K562 (cell line): Measurements from ENCODE around the gene TCEAL8. TPM values are rescaled to one million over a fixed set of nuclear protein-coding genes. Genes with fewer than 3 reads are reported as not detected.

ENCODE experiments used
- ATAC-seq: fragments of 200-7000 bp; cut with Tn5 transposase; 3 replicates; pipeline ENCODE4 v1.9.1; 2020; ENCODE audit warnings: moderate library complexity
- BruUV-seq: library from RNA; stranded (reverse); fragments of 400-500 nt; replicated peaks from 2 replicates; lab custom pipeline; 2021; lab: Mats Ljungman, UMichigan
- CTCF ChIA-PET: fragments of 300-600 bp; formaldehyde crosslinking; extraction: SDS; loops from one replicate; lab custom pipeline; 2021; ENCODE audit warnings: low intra/inter-chr PET ratio; lab: Yijun Ruan, JAX
- POLR2A ChIA-PET: fragments of 300-600, 350-650 bp; sonication (Branson Sonifier 250); formaldehyde crosslinking; extraction: SDS; loops from one replicate; lab custom pipeline; 2021; ENCODE audit warnings: antibody characterized with exemption, inconsistent platforms; lab: Yijun Ruan, JAX
- DNase-seq, 4 experiments: peaks; one replicate each; pipeline versions ENCODE4 v3.0.0 to v3.0.0-alpha.2; 2011 to 2018; ENCODE audit warnings: low spot score in 3 of 4, mixed read lengths in 3 of 4; ENCODE audit errors: extremely low read depth in 1 of 4
- FAIRE-seq: peaks from 2 replicates; lab custom pipeline; 2011; peaks lifted over from hg19 to GRCh38; lab: Jason Lieb, UNC
- H2AFZ ChIP-seq: 2 replicates; pipeline ENCODE4 v1.6.0; 2011; ENCODE audit warnings: low read depth, low read length, control low read depth, inconsistent platforms
- H3K27ac ChIP-seq: fragments of 200-600 bp; 3 replicates; pipeline ENCODE4 v1.8.0; 2011; ENCODE audit warnings: low read depth, mild to moderate bottlenecking, control low read depth, inconsistent platforms, low read length, moderate library complexity, mixed read lengths; ENCODE audit errors: extremely low read depth
- H3K27me3 ChIP-seq, 2 experiments: fragments of 300-600 bp in 1 of 2; 2 replicates in 1 of 2; 3 replicates in 1 of 2; pipeline versions ENCODE4 v1.6.0 to v1.8.0; 2011; ENCODE audit warnings: inconsistent platforms in 2 of 2, low read length in 2 of 2, mild to moderate bottlenecking in 1 of 2, mixed read lengths in 1 of 2, moderate library complexity in 1 of 2; ENCODE audit not compliant: control insufficient read depth in 2 of 2, insufficient read depth in 2 of 2
- H3K36me3 ChIP-seq: fragments of 300-600 bp; 3 replicates; pipeline ENCODE4 v1.8.0; 2011; ENCODE audit warnings: mild to moderate bottlenecking, low read length, inconsistent platforms; ENCODE audit not compliant: control insufficient read depth, insufficient read depth
- H3K4me1 ChIP-seq, 2 experiments: fragments of 200-600 bp in 1 of 2; replicated peaks in 1 of 2; 2 replicates in 1 of 2; 3 replicates in 1 of 2; pipeline versions ENCODE4 v1.5.1 to v1.8.0; 2011; ENCODE audit warnings: inconsistent platforms in 2 of 2, low read length in 2 of 2, mild to moderate bottlenecking in 1 of 2, mixed read lengths in 1 of 2, moderate library complexity in 1 of 2; ENCODE audit not compliant: control insufficient read depth in 2 of 2, insufficient read depth in 2 of 2
- H3K4me2 ChIP-seq: 2 replicates; pipeline ENCODE4 v1.6.1; 2011; ENCODE audit warnings: low read length, control low read depth, inconsistent platforms, mixed read lengths; ENCODE audit not compliant: insufficient read depth
- H3K4me3 ChIP-seq: fragments of 200-600 bp; sonication (generic), shearing (Covaris generic); 2 replicates; pipeline ENCODE4 v1.5.1; 2016; ENCODE audit warnings: control low read depth, inconsistent platforms
- H3K79me2 ChIP-seq: fragments of 200-600 bp; 3 replicates; pipeline ENCODE4 v1.8.0; 2011; ENCODE audit warnings: low read length, inconsistent platforms; ENCODE audit not compliant: control insufficient read depth, insufficient read depth
- H3K9ac ChIP-seq, 2 experiments: 2 replicates each; pipeline versions ENCODE4 v1.6.0 to v1.6.1; 2011; ENCODE audit warnings: low read depth in 2 of 2, low read length in 2 of 2, control low read depth in 1 of 2, inconsistent platforms in 1 of 2, mild to moderate bottlenecking in 1 of 2, mixed read lengths in 1 of 2; ENCODE audit not compliant: insufficient read depth in 1 of 2
- H3K9me1 ChIP-seq: one replicate; pipeline ENCODE4 v1.6.0; 2011; ENCODE audit warnings: inconsistent platforms, mild to moderate bottlenecking, low read length, moderate library complexity; ENCODE audit not compliant: control insufficient read depth, insufficient read depth
- H3K9me3 ChIP-seq: replicated peaks from 2 replicates; pipeline ENCODE4 v1.5.1; 2011; ENCODE audit warnings: low read depth, low read length, inconsistent platforms; ENCODE audit not compliant: control insufficient read depth, insufficient read depth
- H4K20me1 ChIP-seq: replicated peaks from 2 replicates; pipeline ENCODE4 v1.6.1; 2011; ENCODE audit warnings: low read length, inconsistent platforms, mixed read lengths; ENCODE audit not compliant: control insufficient read depth, insufficient read depth
- MAFK ChIP-seq: IDR thresholded peaks from 2 replicates; pipeline ENCODE4 v1.6.1; 2011; ENCODE audit warnings: low read length, improper control_type of control experiment
- MTF1 ChIP-seq: fragments of 250-450 bp; sonication (Bioruptor Pico); IDR thresholded peaks from 2 replicates; pipeline ENCODE4 v1.9.0; 2021; ENCODE audit warnings: moderate library complexity, mild to moderate bottlenecking, inconsistent platforms, borderline replicate concordance
- POLR3G ChIP-seq: IDR thresholded peaks from 2 replicates; pipeline ENCODE4 v1.6.1; 2011; ENCODE audit not compliant: insufficient read length, insufficient replicate concordance; ENCODE audit errors: extremely low read depth
- PYGO2 ChIP-seq: fragments of 450-650 bp; IDR thresholded peaks from 2 replicates; pipeline ENCODE4 v1.6.1; 2016; ENCODE audit warnings: mild to moderate bottlenecking, missing genetic modification characterization, moderate library complexity, missing compliant biosample characterization
- RUNX1 ChIP-seq: sonication (generic); IDR thresholded peaks from 2 replicates; pipeline ENCODE4 v1.6.1; 2016; ENCODE audit warnings: antibody characterized with exemption, low read depth
- WGBS: fragments of 100-300 bp; shearing (Covaris generic); methylation state at CpG from one replicate; pipeline ENCODE4 v1.1.6; 2016; ENCODE audit warnings: low coverage, mixed read lengths; ENCODE audit not compliant: insufficient coverage; ENCODE audit errors: missing lambda C conversion rate; 5-methylcytosine and 5-hydroxymethylcytosine counted together
- in situ Hi-C: fragments of 300-500 bp; cut with MboI; formaldehyde crosslinking; loops from 4 replicates; pipeline ENCODE4 v1.15.0; 2018; ENCODE audit warnings: inconsistent platforms, mixed read lengths
- intact Hi-C: fragments of 100-400 bp; cut with micrococcal nuclease; formaldehyde crosslinking; loops from 2 replicates; pipeline ENCODE4 v1.14.2; 2022
- polyA plus RNA-seq, 8 experiments: library from polyadenylated mRNA; depleted of rRNA in 4 of 8; stranded (reverse) in 5 of 8; unstranded in 3 of 8; fragments of >200 nt; fragmentation: Nextera tagmentation in 2 of 8; fragmentation: Illumina TruSeq in 1 of 8; extraction: Ambion mirVana in 2 of 8; extraction: Trizol in 1 of 8; gene quantifications; 2 replicates each; pipeline versions ENCODE4 v1.2.1 to v1.2.3, GENCODE V29; 2011 to 2014; ENCODE audit warnings: inconsistent platforms in 1 of 8, missing spikeins in 1 of 8
- total RNA-seq, 7 experiments: library from RNA; depleted of rRNA in 6 of 7; stranded (reverse); fragments of >200 nt in 6 of 7; fragmentation: Illumina TruSeq in 2 of 7; extraction: Trizol in 2 of 7; gene quantifications; 2 replicates each; pipeline versions ENCODE4 v1.2.1 to v1.2.3, GENCODE V29; 2011 to 2021; ENCODE audit warnings: low replicate concordance in 1 of 7
- TF ChIP-seq, protein P1 (sequence below): fragments of 450-650 bp; IDR thresholded peaks from 2 replicates; pipeline ENCODE4 v1.6.1; 2014; ENCODE audit warnings: low read depth, mild to moderate bottlenecking, moderate library complexity, borderline replicate concordance
- TF ChIP-seq, protein P2 (sequence below), 2 experiments: fragments of 450-650 bp; formaldehyde crosslinking in 1 of 2; IDR thresholded peaks; 2 replicates each; pipeline versions ENCODE4 v1.4.0 to v1.6.1; 2014 to 2020; ENCODE audit warnings: mild to moderate bottlenecking in 2 of 2, borderline replicate concordance in 1 of 2, low read depth in 1 of 2
- TF ChIP-seq, protein P3 (sequence below): sonication (generic); formaldehyde crosslinking; IDR thresholded peaks from 2 replicates; pipeline ENCODE4 v1.4.0; 2020; ENCODE audit warnings: mild to moderate bottlenecking, missing genetic modification reagents

TCEAL8 gene
- total and polyA plus RNA-seq, 9 of the 15 experiments (the other 6 are each of a cell fraction or from before 2014, with no cell fraction given) = 49.0 to 178 (median 101) TPM

- TF ChIP-seq POLR3G (no peak), RUNX1 (no peak)
Observed at GRCh38 chrX:103275947-103276567, 21.1 kb upstream of the TCEAL8 start (continued).

GRCh38 chrX:103274284-103274683 lies 19.3 kb upstream of the TCEAL8 start:
- no TSS peak for BruUV-seq
- no peak for DNase-seq
- TF ChIP-seq MAFK = no peak
- TF ChIP-seq, protein P1, sequence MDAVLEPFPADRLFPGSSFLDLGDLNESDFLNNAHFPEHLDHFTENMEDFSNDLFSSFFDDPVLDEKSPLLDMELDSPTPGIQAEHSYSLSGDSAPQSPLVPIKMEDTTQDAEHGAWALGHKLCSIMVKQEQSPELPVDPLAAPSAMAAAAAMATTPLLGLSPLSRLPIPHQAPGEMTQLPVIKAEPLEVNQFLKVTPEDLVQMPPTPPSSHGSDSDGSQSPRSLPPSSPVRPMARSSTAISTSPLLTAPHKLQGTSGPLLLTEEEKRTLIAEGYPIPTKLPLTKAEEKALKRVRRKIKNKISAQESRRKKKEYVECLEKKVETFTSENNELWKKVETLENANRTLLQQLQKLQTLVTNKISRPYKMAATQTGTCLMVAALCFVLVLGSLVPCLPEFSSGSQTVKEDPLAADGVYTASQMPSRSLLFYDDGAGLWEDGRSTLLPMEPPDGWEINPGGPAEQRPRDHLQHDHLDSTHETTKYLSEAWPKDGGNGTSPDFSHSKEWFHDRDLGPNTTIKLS = no peak
- no peak for TF ChIP-seq PYGO2 (tag)
- TF ChIP-seq, protein P2, sequence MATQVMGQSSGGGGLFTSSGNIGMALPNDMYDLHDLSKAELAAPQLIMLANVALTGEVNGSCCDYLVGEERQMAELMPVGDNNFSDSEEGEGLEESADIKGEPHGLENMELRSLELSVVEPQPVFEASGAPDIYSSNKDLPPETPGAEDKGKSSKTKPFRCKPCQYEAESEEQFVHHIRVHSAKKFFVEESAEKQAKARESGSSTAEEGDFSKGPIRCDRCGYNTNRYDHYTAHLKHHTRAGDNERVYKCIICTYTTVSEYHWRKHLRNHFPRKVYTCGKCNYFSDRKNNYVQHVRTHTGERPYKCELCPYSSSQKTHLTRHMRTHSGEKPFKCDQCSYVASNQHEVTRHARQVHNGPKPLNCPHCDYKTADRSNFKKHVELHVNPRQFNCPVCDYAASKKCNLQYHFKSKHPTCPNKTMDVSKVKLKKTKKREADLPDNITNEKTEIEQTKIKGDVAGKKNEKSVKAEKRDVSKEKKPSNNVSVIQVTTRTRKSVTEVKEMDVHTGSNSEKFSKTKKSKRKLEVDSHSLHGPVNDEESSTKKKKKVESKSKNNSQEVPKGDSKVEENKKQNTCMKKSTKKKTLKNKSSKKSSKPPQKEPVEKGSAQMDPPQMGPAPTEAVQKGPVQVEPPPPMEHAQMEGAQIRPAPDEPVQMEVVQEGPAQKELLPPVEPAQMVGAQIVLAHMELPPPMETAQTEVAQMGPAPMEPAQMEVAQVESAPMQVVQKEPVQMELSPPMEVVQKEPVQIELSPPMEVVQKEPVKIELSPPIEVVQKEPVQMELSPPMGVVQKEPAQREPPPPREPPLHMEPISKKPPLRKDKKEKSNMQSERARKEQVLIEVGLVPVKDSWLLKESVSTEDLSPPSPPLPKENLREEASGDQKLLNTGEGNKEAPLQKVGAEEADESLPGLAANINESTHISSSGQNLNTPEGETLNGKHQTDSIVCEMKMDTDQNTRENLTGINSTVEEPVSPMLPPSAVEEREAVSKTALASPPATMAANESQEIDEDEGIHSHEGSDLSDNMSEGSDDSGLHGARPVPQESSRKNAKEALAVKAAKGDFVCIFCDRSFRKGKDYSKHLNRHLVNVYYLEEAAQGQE (IDR thresholded peaks at IDR 0.05; ENCODE audit: borderline replicate concordance) = no peak
- TF ChIP-seq, protein P2 (CRISPR knock-in tag; IDR thresholded peaks at IDR 0.05; ENCODE audit: low read depth) = no peak
- TF ChIP-seq MTF1 = no peak
- TF ChIP-seq, protein P3, sequence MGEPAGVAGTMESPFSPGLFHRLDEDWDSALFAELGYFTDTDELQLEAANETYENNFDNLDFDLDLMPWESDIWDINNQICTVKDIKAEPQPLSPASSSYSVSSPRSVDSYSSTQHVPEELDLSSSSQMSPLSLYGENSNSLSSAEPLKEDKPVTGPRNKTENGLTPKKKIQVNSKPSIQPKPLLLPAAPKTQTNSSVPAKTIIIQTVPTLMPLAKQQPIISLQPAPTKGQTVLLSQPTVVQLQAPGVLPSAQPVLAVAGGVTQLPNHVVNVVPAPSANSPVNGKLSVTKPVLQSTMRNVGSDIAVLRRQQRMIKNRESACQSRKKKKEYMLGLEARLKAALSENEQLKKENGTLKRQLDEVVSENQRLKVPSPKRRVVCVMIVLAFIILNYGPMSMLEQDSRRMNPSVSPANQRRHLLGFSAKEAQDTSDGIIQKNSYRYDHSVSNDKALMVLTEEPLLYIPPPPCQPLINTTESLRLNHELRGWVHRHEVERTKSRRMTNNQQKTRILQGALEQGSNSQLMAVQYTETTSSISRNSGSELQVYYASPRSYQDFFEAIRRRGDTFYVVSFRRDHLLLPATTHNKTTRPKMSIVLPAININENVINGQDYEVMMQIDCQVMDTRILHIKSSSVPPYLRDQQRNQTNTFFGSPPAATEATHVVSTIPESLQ = no peak

More at GRCh38 chrX:103274284-103274683, 19.3 kb upstream of the TCEAL8 start:
- Histone ChIP-seq H2AFZ (no peak overlapping the region), H3K4me2 (no peak overlapping the region), H3K27me3 (peaks cover 4 to 16% of the 10 kb centered on the region in 2 experiments; a peak in 3 of 5 replicates), H3K9ac (no peak overlapping the region), H3K9me1 (no peaks in the 10 kb centered on the region), H3K79me2 (no peaks in the 10 kb centered on the region), H3K9me3 (no peaks in the 10 kb centered on the region), H3K36me3 (no peaks in the 10 kb centered on the region), H3K4me1 (no peaks in the 10 kb centered on the region; a peak in 1 of 5 replicates), H3K4me3 (no peak overlapping the region), H4K20me1 (no peaks in the 10 kb centered on the region), H3K27ac (no peak overlapping the region)
- intact Hi-C loops (no loop called here), in situ Hi-C loops (no loop called here)
- ATAC-seq = no peak
- WGBS = 13% methylated on average over 4 of the region's 4 CpGs
- ChIA-PET CTCF (no interaction called here), POLR2A (interaction anchor here (0.5 to 0.6 kb wide), 2 partner anchors 402 to 443 kb away, joined by 3 read pairs; no protein-coding TSS in a partner anchor)
- no peak for FAIRE-seq
